WTC11 (cell line): ENCODE data around the gene MEF2D. TPM values are rescaled to one million over a fixed set of nuclear protein-coding genes. Genes with fewer than 3 reads are reported as not detected.

ENCODE experiments used
- ATAC-seq: fragments of 200-7000 bp; cut with Tn5 transposase; 2 replicates; pipeline ENCODE4 v1.10.0; 2021; ENCODE audit warnings: mild to moderate bottlenecking, moderate library complexity
- CTCF ChIA-PET: fragments of 300-600 bp; sonication (Branson Sonifier 250); formaldehyde crosslinking; loops from one replicate; lab custom pipeline; 2021; ENCODE audit warnings: antibody characterized with exemption; lab: Charles Lee
- POLR2A ChIA-PET: fragments of 350-600 bp; sonication (Branson Sonifier 250); formaldehyde crosslinking; loops from one replicate; lab custom pipeline; 2021; ENCODE audit warnings: antibody characterized with exemption; lab: Charles Lee
- DNase-seq: peaks from one replicate; pipeline ENCODE4 v3.0.0; 2021; ENCODE audit warnings: low spot score
- H3K27ac Mint-ChIP-seq: 2 replicates; pipeline ENCODE4 v1.8.0; 2021; ENCODE audit warnings: mixed read lengths
- H3K27me3 Mint-ChIP-seq: 2 replicates; pipeline ENCODE4 v1.8.0; 2021; ENCODE audit warnings: low read depth, mild to moderate bottlenecking, moderate library complexity, mixed read lengths
- H3K36me3 Mint-ChIP-seq: 2 replicates; pipeline ENCODE4 v1.8.0; 2021; ENCODE audit warnings: mixed read lengths
- H3K4me1 Mint-ChIP-seq: 2 replicates; pipeline ENCODE4 v1.8.0; 2022; ENCODE audit warnings: mixed read lengths
- H3K4me3 Mint-ChIP-seq: 2 replicates; pipeline ENCODE4 v1.8.0; 2021; ENCODE audit warnings: mild to moderate bottlenecking, moderate library complexity, mixed read lengths
- H3K9me3 Mint-ChIP-seq: 2 replicates; pipeline ENCODE4 v1.8.0; 2021; ENCODE audit warnings: mixed read lengths
- ETV6 ChIP-seq: sonication (generic); formaldehyde crosslinking; IDR thresholded peaks from 2 replicates; pipeline ENCODE4 v1.8.1; 2022; ENCODE audit warnings: mild to moderate bottlenecking, missing genetic modification reagents
- GTF2I ChIP-seq: fragments of 250-450 bp; sonication (Bioruptor Pico); conservative IDR thresholded peaks from 2 replicates; pipeline ENCODE4 v1.4.0; 2021; ENCODE audit warnings: mild to moderate bottlenecking
- MYBL2 ChIP-seq: sonication (generic); formaldehyde crosslinking; IDR thresholded peaks from 2 replicates; pipeline ENCODE4 v1.8.1; 2023; ENCODE audit warnings: mild to moderate bottlenecking, moderate library complexity, missing genetic modification reagents
- RELA ChIP-seq: sonication (generic); formaldehyde crosslinking; IDR thresholded peaks from 2 replicates; pipeline ENCODE4 v1.8.1; 2022; ENCODE audit warnings: missing genetic modification reagents, mild to moderate bottlenecking, borderline replicate concordance
- SMAD3 ChIP-seq: sonication (generic); formaldehyde crosslinking; IDR thresholded peaks from 2 replicates; pipeline ENCODE4 v1.8.0; 2022; ENCODE audit warnings: missing genetic modification reagents, mild to moderate bottlenecking, borderline replicate concordance
- TEAD4 ChIP-seq: sonication (generic); formaldehyde crosslinking; IDR thresholded peaks from 2 replicates; pipeline ENCODE4 v1.8.0; 2022; ENCODE audit warnings: mild to moderate bottlenecking, missing genetic modification reagents
- ZNF121 ChIP-seq: sonication (generic); formaldehyde crosslinking; IDR thresholded peaks from 2 replicates; pipeline ENCODE4 v1.8.0; 2023; ENCODE audit warnings: missing genetic modification reagents
- total RNA-seq: library from RNA; stranded (reverse); gene quantifications from 3 replicates; pipeline ENCODE4 v1.2.3, GENCODE V29; 2021
- TF ChIP-seq, protein P1 (sequence below): sonication (generic); formaldehyde crosslinking; IDR thresholded peaks from 2 replicates; pipeline ENCODE4 v1.8.0; 2023; ENCODE audit warnings: mild to moderate bottlenecking, missing genetic modification reagents
- TF ChIP-seq, protein P2 (sequence below): fragments of 250-450 bp; sonication (Bioruptor Pico); IDR thresholded peaks from 2 replicates; pipeline ENCODE4 v1.8.0; 2021; ENCODE audit warnings: mild to moderate bottlenecking
- TF ChIP-seq, protein P3 (sequence below): fragments of 250-450 bp; sonication (Bioruptor Pico); IDR thresholded peaks from 2 replicates; pipeline ENCODE4 v1.9.0; 2021; ENCODE audit warnings: mild to moderate bottlenecking, borderline replicate concordance
- TF ChIP-seq, protein P4 (sequence below): fragments of 200-600 bp; IDR thresholded peaks from 2 replicates; pipeline ENCODE4 v1.8.0; 2022; ENCODE audit warnings: antibody characterized with exemption

The MEF2D gene
- total RNA-seq, 1 experiment from 2014 or later, result 24.1 TPM

DNA sequence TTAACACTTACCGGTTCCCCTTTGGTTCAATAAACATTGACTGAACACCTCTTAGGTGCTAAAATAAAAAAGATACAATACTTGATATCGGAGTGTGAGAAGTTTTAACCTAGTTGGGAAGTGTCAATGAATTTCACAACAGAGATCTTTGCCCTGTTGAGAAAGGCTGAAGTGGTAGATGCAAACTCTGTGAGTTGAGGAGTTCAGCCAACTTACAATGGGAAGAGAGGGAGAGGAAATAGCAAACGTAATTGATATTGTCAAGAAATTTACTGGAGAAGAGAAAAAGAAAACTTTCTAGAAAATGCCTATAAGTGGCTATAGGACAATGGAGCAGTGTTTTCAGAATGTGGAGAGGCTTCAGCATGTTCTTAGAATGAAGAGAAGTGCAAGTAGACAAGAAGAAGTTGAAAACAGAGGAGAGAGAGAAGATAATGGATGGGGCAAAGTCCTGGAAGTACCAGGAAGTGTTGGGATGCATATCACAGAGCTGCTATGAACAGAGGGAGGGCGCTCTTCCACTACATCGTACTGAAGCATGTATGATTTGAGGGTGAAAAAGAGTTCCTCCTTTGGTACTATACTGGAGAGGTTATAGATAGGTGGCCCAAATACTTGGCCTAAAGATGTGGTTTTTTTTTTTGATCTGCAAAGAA is 48.9 kb downstream of the MEF2D start:
- CTCF ChIA-PET, result interaction anchor here (0.6 to 4.0 kb wide), 14 partner anchors 15 to 173 kb away, joined by 3 to 43 read pairs (median 3); no protein-coding TSS in a partner anchor
- H3K27me3 Mint-ChIP-seq, result no peaks in the 10 kb centered on the region
- TF ChIP-seq MYBL2 (CRISPR knock-in tag), result no peak
- no peak for TF ChIP-seq SMAD3 (CRISPR knock-in tag)
- no peak for TF ChIP-seq GTF2I (CRISPR knock-in tag)
- TF ChIP-seq, protein P1, sequence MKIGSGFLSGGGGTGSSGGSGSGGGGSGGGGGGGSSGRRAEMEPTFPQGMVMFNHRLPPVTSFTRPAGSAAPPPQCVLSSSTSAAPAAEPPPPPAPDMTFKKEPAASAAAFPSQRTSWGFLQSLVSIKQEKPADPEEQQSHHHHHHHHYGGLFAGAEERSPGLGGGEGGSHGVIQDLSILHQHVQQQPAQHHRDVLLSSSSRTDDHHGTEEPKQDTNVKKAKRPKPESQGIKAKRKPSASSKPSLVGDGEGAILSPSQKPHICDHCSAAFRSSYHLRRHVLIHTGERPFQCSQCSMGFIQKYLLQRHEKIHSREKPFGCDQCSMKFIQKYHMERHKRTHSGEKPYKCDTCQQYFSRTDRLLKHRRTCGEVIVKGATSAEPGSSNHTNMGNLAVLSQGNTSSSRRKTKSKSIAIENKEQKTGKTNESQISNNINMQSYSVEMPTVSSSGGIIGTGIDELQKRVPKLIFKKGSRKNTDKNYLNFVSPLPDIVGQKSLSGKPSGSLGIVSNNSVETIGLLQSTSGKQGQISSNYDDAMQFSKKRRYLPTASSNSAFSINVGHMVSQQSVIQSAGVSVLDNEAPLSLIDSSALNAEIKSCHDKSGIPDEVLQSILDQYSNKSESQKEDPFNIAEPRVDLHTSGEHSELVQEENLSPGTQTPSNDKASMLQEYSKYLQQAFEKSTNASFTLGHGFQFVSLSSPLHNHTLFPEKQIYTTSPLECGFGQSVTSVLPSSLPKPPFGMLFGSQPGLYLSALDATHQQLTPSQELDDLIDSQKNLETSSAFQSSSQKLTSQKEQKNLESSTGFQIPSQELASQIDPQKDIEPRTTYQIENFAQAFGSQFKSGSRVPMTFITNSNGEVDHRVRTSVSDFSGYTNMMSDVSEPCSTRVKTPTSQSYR, result no peak
- TF ChIP-seq, protein P2, sequence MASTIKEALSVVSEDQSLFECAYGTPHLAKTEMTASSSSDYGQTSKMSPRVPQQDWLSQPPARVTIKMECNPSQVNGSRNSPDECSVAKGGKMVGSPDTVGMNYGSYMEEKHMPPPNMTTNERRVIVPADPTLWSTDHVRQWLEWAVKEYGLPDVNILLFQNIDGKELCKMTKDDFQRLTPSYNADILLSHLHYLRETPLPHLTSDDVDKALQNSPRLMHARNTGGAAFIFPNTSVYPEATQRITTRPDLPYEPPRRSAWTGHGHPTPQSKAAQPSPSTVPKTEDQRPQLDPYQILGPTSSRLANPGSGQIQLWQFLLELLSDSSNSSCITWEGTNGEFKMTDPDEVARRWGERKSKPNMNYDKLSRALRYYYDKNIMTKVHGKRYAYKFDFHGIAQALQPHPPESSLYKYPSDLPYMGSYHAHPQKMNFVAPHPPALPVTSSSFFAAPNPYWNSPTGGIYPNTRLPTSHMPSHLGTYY, result no peak
- TF ChIP-seq, all 79 proteins: peak for 0
- POLR2A ChIA-PET, result interaction anchor here (0.6 kb wide), 1 partner anchor 1806 kb away, joined by 10 read pairs; no protein-coding TSS in a partner anchor
- DNase-seq (no peak), ATAC-seq (no peak)
- H3K27ac Mint-ChIP-seq, result no peak overlapping the region
- no peaks in the 10 kb centered on the region for H3K36me3 Mint-ChIP-seq
- no peak overlapping the region for H3K4me3 Mint-ChIP-seq
- H3K9me3 Mint-ChIP-seq, result no peaks in the 10 kb centered on the region
- peaks cover 16% of the 10 kb centered on the region for H3K4me1 Mint-ChIP-seq

DNA sequence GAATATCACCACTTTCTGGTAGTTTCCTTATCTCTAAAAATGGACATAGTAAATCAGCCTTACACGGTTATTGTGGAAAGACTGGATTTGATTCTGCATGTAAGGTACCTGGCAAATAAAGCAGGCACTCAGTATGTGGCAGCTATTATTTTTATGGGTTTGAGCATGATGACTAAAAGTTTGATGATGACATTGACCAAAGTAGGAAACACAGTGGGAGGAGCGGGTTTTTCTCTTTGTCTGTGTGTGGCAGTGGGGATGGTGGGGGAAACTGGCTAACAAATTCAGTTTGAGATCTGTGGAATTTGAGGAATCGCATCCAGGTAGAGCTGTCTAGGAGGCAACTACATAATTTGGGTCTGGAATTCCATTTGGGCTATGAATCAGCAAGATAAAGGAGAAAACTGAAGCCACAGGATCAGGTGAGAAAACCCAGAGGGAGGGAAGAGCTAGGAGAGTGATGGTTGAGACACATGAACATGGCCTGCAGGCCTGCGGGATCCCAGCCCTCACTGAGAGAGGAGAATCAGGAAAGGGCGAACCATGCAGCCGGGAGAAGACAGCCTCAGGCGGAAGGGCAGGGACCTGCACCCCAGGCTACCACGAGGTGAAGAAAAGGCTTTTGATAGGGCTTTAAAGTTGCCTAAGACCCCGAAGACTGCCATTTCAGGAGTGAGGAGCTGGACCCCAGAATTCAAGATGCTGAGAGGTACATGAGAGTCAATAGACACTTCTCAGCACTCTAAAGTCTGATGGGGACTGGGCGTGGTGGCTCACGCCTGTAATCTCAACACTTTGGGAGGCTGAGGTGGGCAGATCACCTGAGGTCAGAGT is 52.2 kb downstream of the MEF2D start:
- H3K4me1 Mint-ChIP-seq, result peaks cover 14% of the 10 kb centered on the region
- ChIA-PET CTCF (interaction anchor here (1.0 to 1.5 kb wide), 4 partner anchors 9 to 66 kb away, joined by 4 to 11 read pairs (median 4); partner anchors contain the start of gene MEF2D), POLR2A (no interaction called here)
- peaks cover 18% of the 10 kb centered on the region for H3K27me3 Mint-ChIP-seq
- no peak; the same call in 1 of the 2 replicates for ATAC-seq
- no peaks in the 10 kb centered on the region for H3K36me3 Mint-ChIP-seq
- H3K27ac Mint-ChIP-seq, result peak overlapping the region; percentile 2; the same call in 1 of the 2 replicates
- TF ChIP-seq ZNF121 (CRISPR knock-in tag), result 0 out of 2 replicates have a peak, but pooled peaks have one; percentile 16
- TF ChIP-seq, protein P3, sequence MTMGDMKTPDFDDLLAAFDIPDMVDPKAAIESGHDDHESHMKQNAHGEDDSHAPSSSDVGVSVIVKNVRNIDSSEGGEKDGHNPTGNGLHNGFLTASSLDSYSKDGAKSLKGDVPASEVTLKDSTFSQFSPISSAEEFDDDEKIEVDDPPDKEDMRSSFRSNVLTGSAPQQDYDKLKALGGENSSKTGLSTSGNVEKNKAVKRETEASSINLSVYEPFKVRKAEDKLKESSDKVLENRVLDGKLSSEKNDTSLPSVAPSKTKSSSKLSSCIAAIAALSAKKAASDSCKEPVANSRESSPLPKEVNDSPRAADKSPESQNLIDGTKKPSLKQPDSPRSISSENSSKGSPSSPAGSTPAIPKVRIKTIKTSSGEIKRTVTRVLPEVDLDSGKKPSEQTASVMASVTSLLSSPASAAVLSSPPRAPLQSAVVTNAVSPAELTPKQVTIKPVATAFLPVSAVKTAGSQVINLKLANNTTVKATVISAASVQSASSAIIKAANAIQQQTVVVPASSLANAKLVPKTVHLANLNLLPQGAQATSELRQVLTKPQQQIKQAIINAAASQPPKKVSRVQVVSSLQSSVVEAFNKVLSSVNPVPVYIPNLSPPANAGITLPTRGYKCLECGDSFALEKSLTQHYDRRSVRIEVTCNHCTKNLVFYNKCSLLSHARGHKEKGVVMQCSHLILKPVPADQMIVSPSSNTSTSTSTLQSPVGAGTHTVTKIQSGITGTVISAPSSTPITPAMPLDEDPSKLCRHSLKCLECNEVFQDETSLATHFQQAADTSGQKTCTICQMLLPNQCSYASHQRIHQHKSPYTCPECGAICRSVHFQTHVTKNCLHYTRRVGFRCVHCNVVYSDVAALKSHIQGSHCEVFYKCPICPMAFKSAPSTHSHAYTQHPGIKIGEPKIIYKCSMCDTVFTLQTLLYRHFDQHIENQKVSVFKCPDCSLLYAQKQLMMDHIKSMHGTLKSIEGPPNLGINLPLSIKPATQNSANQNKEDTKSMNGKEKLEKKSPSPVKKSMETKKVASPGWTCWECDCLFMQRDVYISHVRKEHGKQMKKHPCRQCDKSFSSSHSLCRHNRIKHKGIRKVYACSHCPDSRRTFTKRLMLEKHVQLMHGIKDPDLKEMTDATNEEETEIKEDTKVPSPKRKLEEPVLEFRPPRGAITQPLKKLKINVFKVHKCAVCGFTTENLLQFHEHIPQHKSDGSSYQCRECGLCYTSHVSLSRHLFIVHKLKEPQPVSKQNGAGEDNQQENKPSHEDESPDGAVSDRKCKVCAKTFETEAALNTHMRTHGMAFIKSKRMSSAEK (CRISPR knock-in tag), result no peak
- H3K4me3 Mint-ChIP-seq, result no peak overlapping the region
- no peaks in the 10 kb centered on the region for H3K9me3 Mint-ChIP-seq
- DNase-seq, result no peak

DNA sequence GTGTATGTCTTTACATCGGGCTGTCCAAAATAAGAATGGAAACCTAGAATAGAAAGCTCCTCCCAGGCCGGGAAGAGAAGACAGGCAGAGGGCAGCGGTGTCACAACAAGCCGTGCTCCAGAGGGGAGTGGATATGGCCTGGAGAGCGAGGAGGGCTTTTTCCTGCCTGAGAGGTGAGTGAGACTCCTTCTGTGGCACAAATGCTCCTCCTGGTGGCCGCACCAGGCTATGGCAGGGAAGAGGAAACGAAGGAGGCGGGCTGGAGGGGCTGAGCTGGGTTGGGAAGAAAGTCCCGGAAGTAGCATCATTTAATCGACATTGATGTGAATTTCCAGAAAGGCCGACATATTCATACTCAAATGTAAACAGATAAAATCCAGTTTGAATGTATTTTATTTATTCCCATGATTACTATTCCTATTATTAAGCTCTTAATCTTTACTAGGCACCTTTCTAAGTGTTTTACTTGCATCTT is 54.7 kb downstream of the MEF2D start:
- peak; percentile 93 for ATAC-seq
- Mint-ChIP-seq H3K27ac (no peak overlapping the region), H3K36me3 (no peaks in the 10 kb centered on the region), H3K9me3 (no peaks in the 10 kb centered on the region), H3K4me1 (peaks cover 10% of the 10 kb centered on the region), H3K27me3 (peaks cover 43% of the 10 kb centered on the region), H3K4me3 (no peak overlapping the region)
- DNase-seq, result peak; percentile 92
- POLR2A ChIA-PET, result interaction anchor here (0.5 to 1.8 kb wide), 6 partner anchors 11 to 156 kb away, joined by 3 to 8 read pairs (median 4); partner anchors contain the start of genes CCT3 and TSACC
- CTCF ChIA-PET, result interaction anchor here (0.5 to 3.0 kb wide), 61 partner anchors 9 to 231 kb away, joined by 3 to 401 read pairs (median 4); partner anchors contain the start of genes HAPLN2, MEF2D, NAXE and RHBG
- TF ChIP-seq TEAD4 (no peak), RELA (CRISPR knock-in tag) (no peak), ETV6 (CRISPR knock-in tag) (peak; percentile 68; the same call in 1 of the 2 replicates)
- TF ChIP-seq, protein P4, sequence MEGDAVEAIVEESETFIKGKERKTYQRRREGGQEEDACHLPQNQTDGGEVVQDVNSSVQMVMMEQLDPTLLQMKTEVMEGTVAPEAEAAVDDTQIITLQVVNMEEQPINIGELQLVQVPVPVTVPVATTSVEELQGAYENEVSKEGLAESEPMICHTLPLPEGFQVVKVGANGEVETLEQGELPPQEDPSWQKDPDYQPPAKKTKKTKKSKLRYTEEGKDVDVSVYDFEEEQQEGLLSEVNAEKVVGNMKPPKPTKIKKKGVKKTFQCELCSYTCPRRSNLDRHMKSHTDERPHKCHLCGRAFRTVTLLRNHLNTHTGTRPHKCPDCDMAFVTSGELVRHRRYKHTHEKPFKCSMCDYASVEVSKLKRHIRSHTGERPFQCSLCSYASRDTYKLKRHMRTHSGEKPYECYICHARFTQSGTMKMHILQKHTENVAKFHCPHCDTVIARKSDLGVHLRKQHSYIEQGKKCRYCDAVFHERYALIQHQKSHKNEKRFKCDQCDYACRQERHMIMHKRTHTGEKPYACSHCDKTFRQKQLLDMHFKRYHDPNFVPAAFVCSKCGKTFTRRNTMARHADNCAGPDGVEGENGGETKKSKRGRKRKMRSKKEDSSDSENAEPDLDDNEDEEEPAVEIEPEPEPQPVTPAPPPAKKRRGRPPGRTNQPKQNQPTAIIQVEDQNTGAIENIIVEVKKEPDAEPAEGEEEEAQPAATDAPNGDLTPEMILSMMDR, result peak; percentile 92
